HUES6 (cell line): ENCODE results near the gene ERICH3.
"Not testable (repeated sequence)": the region's sequence is repeated elsewhere in the genome, so short reads cannot be mapped to it uniquely, and the experiment has no call there.

Experiments used
- H3K27ac ChIP-seq: 2 replicates; pipeline ENCODE4 v1.7.0; 2013; ENCODE audit warnings: low read depth, mild to moderate bottlenecking, low read length, inconsistent platforms
- H3K27me3 ChIP-seq: 2 replicates; pipeline ENCODE4 v1.6.1; 2013; ENCODE audit warnings: low read length; ENCODE audit not compliant: control insufficient read depth, insufficient read depth
- H3K36me3 ChIP-seq: 2 replicates; pipeline ENCODE4 v1.6.1; 2013; ENCODE audit warnings: low read length; ENCODE audit not compliant: control insufficient read depth, insufficient read depth
- H3K4me1 ChIP-seq: 2 replicates; pipeline ENCODE4 v1.6.1; 2013; ENCODE audit warnings: low read length; ENCODE audit not compliant: control insufficient read depth, insufficient read depth
- H3K4me3 ChIP-seq: 2 replicates; pipeline ENCODE4 v1.5.1; 2013; ENCODE audit warnings: low read depth, low read length
- H3K9ac ChIP-seq: one replicate; pipeline ENCODE4 v1.6.1; 2013; ENCODE audit warnings: mild to moderate bottlenecking, low read length
- H3K9me3 ChIP-seq: 2 replicates; pipeline ENCODE4 v1.6.1; 2013; ENCODE audit warnings: low read depth, low read length; ENCODE audit not compliant: control insufficient read depth, insufficient read depth

Gene ERICH3

GRCh38 chr1:74677926-74678325 lies 4.3 kb upstream of the ERICH3 start:
- Histone ChIP-seq H3K4me3 (no peak overlapping the region), H3K9ac (no peak overlapping the region), H3K9me3 (no peaks in the 10 kb centered on the region), H3K27me3 (peaks cover 21% of the 10 kb centered on the region), H3K27ac (no peak overlapping the region), H3K4me1 (peaks cover 8% of the 10 kb centered on the region), H3K36me3 (no peaks in the 10 kb centered on the region)

DNA sequence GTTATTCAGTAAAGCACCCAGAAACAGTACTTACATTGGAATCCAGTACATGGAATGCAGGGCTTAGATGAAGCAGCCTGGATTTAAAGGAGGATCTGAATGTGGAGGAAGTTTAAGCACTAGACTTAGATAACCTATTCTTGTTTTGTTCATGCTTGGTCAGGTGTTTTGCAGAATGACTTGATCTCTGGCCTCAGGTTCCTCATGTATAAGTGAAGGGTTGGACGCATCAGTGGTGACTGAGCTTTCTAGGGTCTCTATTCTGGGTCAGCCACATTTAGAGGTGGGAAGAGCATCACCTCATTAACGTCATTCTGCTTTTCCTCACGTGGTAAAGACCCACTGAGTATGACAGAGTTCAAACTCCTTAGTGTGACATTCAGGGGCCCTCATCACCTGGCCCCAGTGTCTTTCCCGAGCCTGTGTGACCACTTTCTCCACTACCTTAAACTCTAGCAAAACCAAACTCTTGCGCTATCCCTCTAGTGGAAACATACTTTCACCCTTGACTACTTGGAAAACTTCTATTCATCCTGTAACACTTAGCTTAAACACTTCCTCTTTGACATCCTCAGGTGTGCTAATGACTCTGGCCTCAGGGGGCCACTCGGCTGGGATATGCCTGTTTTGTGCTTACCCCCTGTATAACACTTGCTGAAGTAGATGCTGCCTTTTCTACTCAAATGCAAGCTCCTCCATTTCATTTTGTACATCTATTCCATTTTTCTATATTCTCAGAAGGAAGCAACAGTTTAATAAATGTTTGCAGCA lies 871 bp upstream of the ERICH3 start:
- H3K36me3 ChIP-seq: no peaks in the 10 kb centered on the region
- no peak overlapping the region for H3K27ac ChIP-seq
- no peak overlapping the region for H3K9ac ChIP-seq
- H3K27me3 ChIP-seq: peaks cover 26% of the 10 kb centered on the region
- H3K4me1 ChIP-seq: peaks cover 8% of the 10 kb centered on the region
- H3K4me3 ChIP-seq: peak overlapping the region; percentile 53; the same call in 1 of the 2 replicates
- peaks cover 10% of the 10 kb centered on the region; the same call in 1 of the 2 replicates for H3K9me3 ChIP-seq

DNA sequence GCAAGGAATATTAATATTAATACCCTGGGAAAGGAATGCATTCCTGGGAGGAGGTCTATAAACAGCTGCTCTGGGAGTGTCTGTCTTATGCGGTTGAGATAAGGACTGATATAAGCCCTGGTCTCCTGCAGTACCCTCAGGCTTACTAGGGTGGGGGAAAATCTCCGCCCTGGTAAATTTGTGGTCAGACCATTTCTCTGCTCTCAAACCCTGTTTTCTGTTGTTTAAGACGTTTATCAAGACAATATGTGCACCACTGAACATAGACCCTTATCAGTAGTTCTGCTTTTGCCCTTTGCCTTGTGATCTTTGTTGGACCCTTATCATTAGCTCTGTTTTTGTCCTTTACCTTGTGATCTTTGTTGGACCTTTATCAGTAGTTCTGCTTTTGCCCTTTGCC lies 2.7 kb downstream of the ERICH3 start:
- H3K27ac ChIP-seq, H3K4me3 ChIP-seq, H3K4me1 ChIP-seq, H3K36me3 ChIP-seq, H3K9ac ChIP-seq: not testable (repeated sequence)
- H3K9me3 ChIP-seq: peaks cover 10% of the 10 kb centered on the region; the same call in 1 of the 2 replicates
- H3K27me3 ChIP-seq: peaks cover 26% of the 10 kb centered on the region

- Histone ChIP-seq H3K4me3 (no peak overlapping the region), H3K4me1 (no peaks in the 10 kb centered on the region), H3K9ac (no peak overlapping the region), H3K9me3 (no peaks in the 10 kb centered on the region), H3K27me3 (no peaks in the 10 kb centered on the region), H3K36me3 (no peaks in the 10 kb centered on the region), H3K27ac (no peak overlapping the region)
Measured at GRCh38 chr1:74654708-74655107, 18.9 kb downstream of the ERICH3 start.

GRCh38 chr1:74652711-74653139 lies 20.9 kb downstream of the ERICH3 start:
- Histone ChIP-seq H3K9me3 (no peaks in the 10 kb centered on the region), H3K27ac (no peak overlapping the region), H3K9ac (no peak overlapping the region), H3K4me1 (no peaks in the 10 kb centered on the region), H3K27me3 (no peaks in the 10 kb centered on the region), H3K36me3 (no peaks in the 10 kb centered on the region), H3K4me3 (no peak overlapping the region)

DNA sequence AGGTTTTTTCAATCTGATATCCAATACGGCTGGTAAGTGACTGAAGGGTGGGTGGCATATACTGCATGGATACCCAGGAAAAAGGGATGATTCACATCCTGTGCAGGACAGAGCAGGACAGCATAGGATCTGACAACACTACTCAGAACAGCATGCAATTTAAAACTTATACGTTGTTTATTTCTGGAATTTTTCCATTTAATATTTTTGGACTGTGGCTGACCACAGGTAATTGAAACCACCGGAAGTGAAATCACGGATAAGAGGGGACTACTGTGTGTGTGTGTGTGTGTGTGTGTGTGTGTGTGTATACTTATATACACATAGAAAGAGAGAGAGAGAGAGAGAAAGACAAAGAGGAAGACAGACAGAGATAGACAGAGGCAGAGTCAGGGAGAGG lies 23.0 kb downstream of the ERICH3 start:
- no peaks in the 10 kb centered on the region for H3K36me3 ChIP-seq
- H3K4me1 ChIP-seq: no peaks in the 10 kb centered on the region
- no peaks in the 10 kb centered on the region for H3K9me3 ChIP-seq
- H3K4me3 ChIP-seq: no peak overlapping the region
- no peak overlapping the region for H3K9ac ChIP-seq
- H3K27ac ChIP-seq: no peak overlapping the region
- no peaks in the 10 kb centered on the region for H3K27me3 ChIP-seq

GRCh38 chr1:74641876-74642275 lies 31.7 kb downstream of the ERICH3 start:
- Histone ChIP-seq H3K27me3 (no peaks in the 10 kb centered on the region), H3K4me1 (peaks cover 4% of the 10 kb centered on the region; the same call in 1 of the 2 replicates), H3K36me3 (no peaks in the 10 kb centered on the region), H3K27ac (no peak overlapping the region), H3K9me3 (no peaks in the 10 kb centered on the region), H3K4me3 (no peak overlapping the region), H3K9ac (no peak overlapping the region)

GRCh38 chr1:74641161-74641560 lies 32.4 kb downstream of the ERICH3 start:
- Histone ChIP-seq H3K27me3 (no peaks in the 10 kb centered on the region), H3K9me3 (no peaks in the 10 kb centered on the region), H3K9ac (no peak overlapping the region), H3K36me3 (no peaks in the 10 kb centered on the region), H3K27ac (no peak overlapping the region), H3K4me1 (peaks cover 4% of the 10 kb centered on the region; the same call in 1 of the 2 replicates), H3K4me3 (no peak overlapping the region)

DNA sequence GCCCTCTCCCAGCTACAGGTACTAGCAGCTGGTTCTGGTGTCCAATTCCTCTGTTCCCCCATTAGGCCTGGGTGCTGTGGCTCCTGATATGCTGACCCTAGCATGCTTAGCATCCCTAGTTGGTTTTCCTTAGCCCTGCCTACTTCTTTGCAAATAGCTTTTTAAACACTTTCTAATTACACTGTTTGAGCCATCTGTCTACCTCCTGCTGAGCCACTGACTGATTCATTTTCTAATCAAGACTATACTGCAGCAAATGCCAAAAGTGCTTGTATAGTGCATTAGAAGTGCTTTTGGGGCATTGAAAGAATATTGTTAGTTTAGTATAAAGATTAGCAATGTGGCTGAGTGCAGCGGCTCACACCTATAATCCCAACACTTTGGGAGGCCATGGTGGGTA lies 36.3 kb downstream of the ERICH3 start:
- Histone ChIP-seq H3K9me3 (no peaks in the 10 kb centered on the region), H3K27ac (no peak overlapping the region), H3K9ac (no peak overlapping the region), H3K4me1 (0 out of 2 replicates have a peak, but pooled peaks cover 4% of the 10 kb centered on the region), H3K27me3 (no peaks in the 10 kb centered on the region), H3K36me3 (no peaks in the 10 kb centered on the region), H3K4me3 (no peak overlapping the region)

DNA sequence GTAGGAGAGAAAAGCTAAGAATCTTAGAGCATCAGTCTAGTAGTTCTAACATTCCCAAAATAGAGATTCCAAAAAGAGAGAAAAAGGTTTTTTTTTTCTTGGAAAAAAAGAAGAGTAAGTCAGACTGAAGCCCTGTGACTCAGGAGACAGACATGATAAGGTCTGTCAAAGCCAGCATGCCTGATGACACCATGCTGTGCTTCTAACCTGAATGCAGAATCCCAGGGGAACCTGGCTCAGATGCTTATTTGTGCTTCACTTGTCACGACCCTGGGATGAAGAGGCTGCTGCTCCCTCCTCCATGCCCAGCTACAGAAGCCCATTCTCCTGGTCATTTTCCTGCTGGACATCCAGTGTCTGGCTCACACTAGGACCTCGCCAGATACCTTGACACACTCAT lies 44.3 kb downstream of the ERICH3 start:
- H3K9ac ChIP-seq: no peak overlapping the region

GRCh38 chr1:74623716-74624115 lies 49.9 kb downstream of the ERICH3 start:
- no peaks in the 10 kb centered on the region for H3K9me3 ChIP-seq
- no peak overlapping the region for H3K27ac ChIP-seq
- no peaks in the 10 kb centered on the region for H3K4me1 ChIP-seq

More for the DNA sequence above, 44.3 kb downstream of the ERICH3 start:
- H3K9me3 ChIP-seq: no peaks in the 10 kb centered on the region
- peaks cover 2% of the 10 kb centered on the region; the same call in 1 of the 2 replicates for H3K4me1 ChIP-seq
- H3K27ac ChIP-seq: no peak overlapping the region
- H3K36me3 ChIP-seq: no peaks in the 10 kb centered on the region
- no peak overlapping the region for H3K4me3 ChIP-seq
- H3K27me3 ChIP-seq: no peaks in the 10 kb centered on the region

More at GRCh38 chr1:74623716-74624115, 49.9 kb downstream of the ERICH3 start:
- Histone ChIP-seq H3K36me3 (no peaks in the 10 kb centered on the region), H3K27me3 (no peaks in the 10 kb centered on the region), H3K4me3 (no peak overlapping the region), H3K9ac (no peak overlapping the region)
